Spleen (tissue), 11 donors: ENCODE measurements around the gene CUTA. TPM values are rescaled to one million over a fixed set of nuclear protein-coding genes. Genes with fewer than 3 reads are reported as not detected.

Source experiments
- DNase-seq: peaks from one replicate; pipeline ENCODE4 v3.0.0-alpha.2; 2020
- H3K27ac ChIP-seq, 8 donors: fragments of 200-600 bp; sonication (generic) in 7 of 8; 1 replicate in 4 of 8; 2 replicates in 4 of 8; pipeline versions ENCODE4 v1.5.0 to v1.8.0; 2016 to 2021; ENCODE audit warnings: inconsistent platforms in 4 of 8, mild to moderate bottlenecking in 4 of 8, moderate library complexity in 1 of 8
- H3K27me3 ChIP-seq, 7 donors: fragments of 200-600 bp; sonication (generic) in 6 of 7; replicated peaks in 1 of 7; 1 replicate in 4 of 7; 2 replicates in 3 of 7; pipeline versions ENCODE4 v1.5.0 to v1.8.0; 2016 to 2021; ENCODE audit warnings: inconsistent platforms in 3 of 7, mild to moderate bottlenecking in 1 of 7
- H3K36me3 ChIP-seq, 6 donors: fragments of 200-600 bp; sonication (generic) in 5 of 6; 1 replicate in 4 of 6; 2 replicates in 2 of 6; pipeline versions ENCODE4 v1.5.0 to v1.8.0; 2016 to 2021; ENCODE audit warnings: inconsistent platforms in 2 of 6
- H3K4me1 ChIP-seq, 6 donors: fragments of 200-600 bp; sonication (generic) in 5 of 6; 1 replicate in 3 of 6; 2 replicates in 3 of 6; pipeline versions ENCODE4 v1.5.0 to v1.8.0; 2016 to 2021; ENCODE audit warnings: inconsistent platforms in 3 of 6
- H3K4me3 ChIP-seq, 8 donors: fragments of 200-600 bp; sonication (generic) in 7 of 8; 1 replicate in 4 of 8; 2 replicates in 4 of 8; pipeline versions ENCODE4 v1.5.0 to v1.8.0; 2016 to 2021; ENCODE audit warnings: inconsistent platforms in 4 of 8, mild to moderate bottlenecking in 4 of 8, moderate library complexity in 2 of 8
- H3K9me3 ChIP-seq, 8 donors: fragments of 200-600 bp; sonication (generic) in 7 of 8; 1 replicate in 4 of 8; 2 replicates in 4 of 8; pipeline versions ENCODE4 v1.5.0 to v1.8.0; 2016 to 2021; ENCODE audit warnings: inconsistent platforms in 4 of 8
- CTCF ChIP-seq, 11 experiments: fragments of 200-600 bp in 7 of 11; fragments of 450-650 bp in 4 of 11; sonication (generic) in 4 of 11; IDR thresholded peaks in 8 of 11; conservative IDR thresholded peaks in 3 of 11; 1 replicate in 7 of 11; 2 replicates in 4 of 11; pipeline versions ENCODE4 v1.4.0 to v1.8.0; 2016 to 2021; ENCODE audit warnings: antibody characterized with exemption in 11 of 11, inconsistent platforms in 4 of 11, mild to moderate bottlenecking in 1 of 11
- POLR2A ChIP-seq, 3 donors: fragments of 450-650 bp; IDR thresholded peaks; one replicate each; pipeline ENCODE4 v1.5.1; 2017; ENCODE audit warnings: antibody characterized with exemption in 3 of 3, mild to moderate bottlenecking in 1 of 3
- POLR2AphosphoS5 ChIP-seq, 3 donors: sonication (generic); formaldehyde crosslinking; IDR thresholded peaks; one replicate each; pipeline ENCODE4 v1.5.1; 2017; ENCODE audit warnings: antibody characterized with exemption in 3 of 3
- WGBS, 5 donors: extraction: QIAGEN DNeasy Blood & Tissue Kit in 3 of 5; methylation state at CpG; one replicate each; pipeline versions ENCODE4 v1.1.5 to v1.1.7; 2013 to 2018; 5-methylcytosine and 5-hydroxymethylcytosine counted together
- intact Hi-C: fragments of 100-400 bp; cut with DNase I; formaldehyde crosslinking; loops from one replicate; pipeline ENCODE4 v1.15.0; 2023; ENCODE audit warnings: low total_unique reads
- polyA plus RNA-seq, 3 donors: library from polyadenylated mRNA; stranded (reverse); fragments of 200-250 nt; gene quantifications; one replicate each; pipeline ENCODE4 v1.2.1, GENCODE V29; 2013
- total RNA-seq, 7 donors: library from RNA; depleted of rRNA in 3 of 7; stranded (reverse); fragments of >200 nt in 3 of 7; fragmentation: NEBNext Ultra II Directional in 4 of 7; extraction: Animal tissue kit (Norgen Biotek cat#: 25700) in 4 of 7; gene quantifications; one replicate each; pipeline versions ENCODE4 v1.1.0 to v1.2.1, GENCODE V29; 2016 to 2021
- donor health status: healthy with polysubstance abuse.
- donor health status: DM: no; HTN: no; CAD: no; lungs with moderate emphysema.
- donor health status: DM: no; HTN: no; CAD: no.
- donor health status: Bipolar disorder and iron deficiency.
- donor health status: healthy.
- donor health status: DM: no; HTN: no; CAD: no.
- donor health status: DM: yes; HTN: yes; CAD: no.

CUTA gene
- total and polyA plus RNA-seq, 10 donors = 113 to 225 (median 137) TPM

GRCh38 chr6:33419580-33420490, 1.9 kb upstream of the CUTA start, which contains the start of gene SYNGAP1:
Gene SYNGAP1 (plus strand): TSS chr6:33420065. CDS start chr6:33420265, 200 bp downstream.
- 4 to 13% (median 5%) methylated on average over 20 to 22 of the region's 22 CpGs for WGBS, 5 donors
- peak within 1 kb of the TSS in 3 of 8 donors; percentile 17 to 75 (median 19) for H3K4me3 ChIP-seq
- H3K36me3 ChIP-seq = peaks cover 0 to 19% (median 15%) of the 10 kb centered on the region in 6 donors
- TF ChIP-seq POLR2AphosphoS5 (IDR thresholded peaks at IDR 0.05) (no peak), POLR2A (IDR thresholded peaks at IDR 0.05) (no peak), CTCF (IDR thresholded peaks at IDR 0.05 in 8 of 11, conservative IDR thresholded peaks at IDR 0.05 in 3 of 11) (no peak)
- intact Hi-C loops = no loop called here
- H3K27ac ChIP-seq = peak within 1 kb of the TSS; percentile 91 to 99 (median 96)
- peak; percentile 81 for DNase-seq
- peaks cover 25 to 54% (median 46%) of the 10 kb centered on the region in 6 donors for H3K4me1 ChIP-seq
- peaks cover 0 to 6% (median 0%) of the 10 kb centered on the region in 7 donors for H3K27me3 ChIP-seq
- no peaks in the 10 kb centered on the region for H3K9me3 ChIP-seq

- peak; percentile 69 for DNase-seq
- WGBS, 5 donors = 22 to 44% (median 38%) methylated on average over 8 of the region's 8 CpGs
- peak overlapping the region in 6 of 8 donors; percentile 17 to 80 (median 66) for H3K4me3 ChIP-seq
- H3K27ac ChIP-seq = peak overlapping the region; percentile 91 to 99 (median 96)
- H3K36me3 ChIP-seq = peaks cover 0 to 29% (median 26%) of the 10 kb centered on the region in 6 donors
- TF ChIP-seq POLR2A (IDR thresholded peaks at IDR 0.05) (no peak), CTCF (IDR thresholded peaks at IDR 0.05 in 8 of 11, conservative IDR thresholded peaks at IDR 0.05 in 3 of 11) (no peak)
- peaks cover 35 to 57% (median 53%) of the 10 kb centered on the region in 6 donors for H3K4me1 ChIP-seq
- H3K27me3 ChIP-seq = peaks cover 0 to 6% (median 0%) of the 10 kb centered on the region in 7 donors
- intact Hi-C loops = no loop called here
- no peaks in the 10 kb centered on the region for H3K9me3 ChIP-seq
These were observed 884 bp upstream of the CUTA start for GRCh38 chr6:33418690-33419291.

DNA sequence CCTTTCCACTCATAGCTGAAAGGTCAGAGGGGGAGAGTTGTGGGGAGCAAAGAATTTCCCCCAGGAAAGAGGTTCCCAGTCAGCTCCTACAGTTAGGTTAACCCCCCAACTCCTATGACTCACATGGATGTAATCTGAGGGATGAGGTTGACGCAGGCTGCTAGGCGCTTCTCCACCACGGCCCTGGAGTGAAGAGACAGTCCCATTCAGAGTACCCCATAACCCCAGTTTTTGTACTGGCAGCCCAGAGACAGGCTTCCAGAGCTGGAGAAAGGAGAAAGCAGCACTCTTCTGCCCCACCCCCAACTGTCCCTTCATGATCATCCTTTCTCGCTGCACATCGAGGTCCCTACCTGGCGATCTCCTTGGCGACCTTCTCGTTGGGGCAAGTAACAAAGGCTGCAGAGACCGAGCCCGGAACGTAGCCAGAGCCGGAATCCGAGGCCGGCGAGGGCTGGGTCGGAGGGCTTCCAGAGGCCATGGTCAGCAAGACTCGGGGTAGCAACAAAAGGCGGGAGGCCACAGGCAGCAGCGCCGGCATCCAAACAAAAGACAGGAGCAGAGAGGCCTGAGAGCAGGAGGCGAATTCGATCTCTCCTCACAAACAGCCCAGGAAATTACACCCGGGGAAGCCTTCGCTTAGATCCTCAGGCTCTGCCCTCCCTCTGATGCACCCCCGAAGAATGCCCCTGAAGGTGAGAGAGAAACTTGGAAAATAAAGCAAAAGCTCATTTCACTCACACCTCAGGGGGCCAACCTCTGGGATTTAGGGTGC, 592 bp downstream of the CUTA start:
- Histone ChIP-seq H3K4me3 (peak overlapping the region; percentile 62 to 80 (median 73)), H3K27ac (peak overlapping the region; percentile 88 to 99 (median 96)), H3K9me3 (no peaks in the 10 kb centered on the region), H3K36me3 (peaks cover 2 to 44% (median 40%) of the 10 kb centered on the region in 6 donors), H3K4me1 (peaks cover 43 to 72% (median 67%) of the 10 kb centered on the region in 6 donors), H3K27me3 (peaks cover 0 to 6% (median 0%) of the 10 kb centered on the region in 7 donors)
- intact Hi-C loops = no loop called here
- 3 to 5% (median 3%) methylated on average over 12 to 25 of the region's 25 CpGs for WGBS, 5 donors
- DNase-seq = peak; percentile 87
- no peak for TF ChIP-seq CTCF (IDR thresholded peaks at IDR 0.05 in 8 of 11, conservative IDR thresholded peaks at IDR 0.05 in 3 of 11)
